PC-3 (cell line): Measurements from ENCODE around the gene MAPKAPK3. TPM values are rescaled to one million over a fixed set of nuclear protein-coding genes. Genes with fewer than 3 reads are reported as not detected.
A peak's percentile ranks its signal among the peaks of the same experiment; 100 is the strongest.

Experiments
- ATAC-seq: fragments of 200-7000 bp; cut with Tn5 transposase; 2 replicates; pipeline ENCODE4 v1.9.1; 2020; ENCODE audit warnings: mild to moderate bottlenecking, moderate library complexity
- BruUV-seq: library from RNA; stranded (reverse); fragments of 400-500 nt; replicated peaks from 2 replicates; lab custom pipeline; 2021; lab: Mats Ljungman, UMichigan
- CTCF ChIA-PET: fragments of 300-600 bp; sonication (Branson Sonifier 250); formaldehyde crosslinking; loops from one replicate; lab custom pipeline; 2022; ENCODE audit warnings: antibody characterized with exemption; lab: Charles Lee
- POLR2A ChIA-PET: fragments of 300-600 bp; sonication (Branson Sonifier 250); formaldehyde crosslinking; loops from one replicate; lab custom pipeline; 2022; ENCODE audit warnings: antibody characterized with exemption; ENCODE audit not compliant: unreplicated experiment; lab: Charles Lee
- DNase-seq: peaks from one replicate; pipeline ENCODE4 v3.0.0-alpha.2; 2015
- H2AFZ ChIP-seq: fragments of 300-600 bp; sonication (generic); 2 replicates; pipeline ENCODE4 v1.6.0; 2016; ENCODE audit warnings: antibody characterized with exemption, low read length
- H3F3A ChIP-seq: fragments of 300-600 bp; sonication (generic); one replicate; pipeline ENCODE4 v1.6.0; 2017; ENCODE audit warnings: antibody characterized with exemption, low read length, control low read depth, mild to moderate bottlenecking; ENCODE audit not compliant: unreplicated experiment
- H3K27ac ChIP-seq: fragments of 300-600 bp; sonication (generic); 2 replicates; pipeline ENCODE4 v1.5.1; 2016; ENCODE audit warnings: mild to moderate bottlenecking, low read length
- H3K27me3 ChIP-seq: fragments of 300-600 bp; sonication (generic); 2 replicates; pipeline ENCODE4 v1.6.1; 2016; ENCODE audit warnings: low read length, mixed read lengths
- H3K36me3 ChIP-seq: fragments of 300-600 bp; sonication (generic); 2 replicates; pipeline ENCODE4 v1.6.1; 2016; ENCODE audit warnings: low read depth, mixed run types, low read length, mixed read lengths
- H3K4me1 ChIP-seq: fragments of 300-600 bp; sonication (generic); 2 replicates; pipeline ENCODE4 v1.5.1; 2016; ENCODE audit warnings: low read length; ENCODE audit not compliant: insufficient read depth
- H3K4me2 ChIP-seq: fragments of 300-600 bp; sonication (generic); 2 replicates; pipeline ENCODE4 v1.6.0; 2016; ENCODE audit warnings: low read length
- H3K4me3 ChIP-seq: fragments of 300-600 bp; sonication (generic); 2 replicates; pipeline ENCODE4 v1.5.1; 2016; ENCODE audit warnings: mild to moderate bottlenecking, low read length, mixed read lengths
- H3K79me2 ChIP-seq: fragments of 300-600 bp; sonication (generic); 2 replicates; pipeline ENCODE4 v1.6.1; 2017; ENCODE audit warnings: low read length, mixed read lengths
- H3K9ac ChIP-seq: fragments of 300-600 bp; sonication (generic); 2 replicates; pipeline ENCODE4 v1.6.0; 2016; ENCODE audit warnings: mild to moderate bottlenecking, low read length
- H3K9me2 ChIP-seq: fragments of 300-600 bp; sonication (generic); replicated peaks from 2 replicates; pipeline ENCODE4 v1.6.1; 2016; ENCODE audit warnings: mixed run types, low read length, mixed read lengths
- H3K9me3 ChIP-seq: fragments of 300-600 bp; sonication (generic); 2 replicates; pipeline ENCODE4 v1.6.1; 2016; ENCODE audit warnings: low read length, mixed read lengths
- H4K20me1 ChIP-seq: fragments of 300-600 bp; sonication (generic); 2 replicates; pipeline ENCODE4 v1.6.1; 2016; ENCODE audit warnings: low read length, mixed read lengths
- CTCF ChIP-seq: fragments of 300-600 bp; sonication (generic); conservative IDR thresholded peaks from 2 replicates; pipeline ENCODE4 v1.5.1; 2017; ENCODE audit warnings: antibody characterized with exemption, low read depth, mild to moderate bottlenecking, low read length
- EZH2 ChIP-seq: fragments of 300-600 bp; sonication (generic); IDR thresholded peaks from one replicate; pipeline ENCODE4 v1.6.1; 2017; ENCODE audit warnings: antibody characterized with exemption, mild to moderate bottlenecking, low read length; ENCODE audit not compliant: unreplicated experiment
- EZH2phosphoT487 ChIP-seq: fragments of 300-600 bp; sonication (generic); IDR thresholded peaks from 2 replicates; pipeline ENCODE4 v1.6.1; 2018; ENCODE audit warnings: mild to moderate bottlenecking, antibody characterized with exemption, low read length, borderline replicate concordance
- intact Hi-C: fragments of 100-400 bp; cut with micrococcal nuclease; formaldehyde crosslinking; loops from 2 replicates; pipeline ENCODE4 v1.9.0; 2023
- total RNA-seq: library from RNA; depleted of rRNA; stranded (reverse); fragments of >200 nt; gene quantifications from 2 replicates; pipeline ENCODE4 v1.2.3, GENCODE V29; 2014

MAPKAPK3 gene
- total RNA-seq, 1 experiment from 2014 or later, result 142 TPM

- Histone ChIP-seq H2AFZ (peak overlapping the region; percentile 99), H3K4me3 (peak overlapping the region; percentile 78), H4K20me1 (no peaks in the 10 kb centered on the region), H3K9ac (no peak overlapping the region), H3K79me2 (peaks cover 46% of the 10 kb centered on the region), H3K9me2 (no peaks in the 10 kb centered on the region), H3K4me2 (peak overlapping the region; percentile 97), H3F3A (peaks cover 4% of the 10 kb centered on the region), H3K9me3 (no peaks in the 10 kb centered on the region), H3K27ac (0 out of 2 replicates have a peak overlapping the region, but pooled peaks have one; percentile 4), H3K36me3 (peaks cover 2% of the 10 kb centered on the region; the same call in 1 of the 2 replicates), H3K4me1 (peaks cover 52% of the 10 kb centered on the region), H3K27me3 (no peaks in the 10 kb centered on the region)
- ATAC-seq (peak; percentile 55), DNase-seq (peak; percentile 94)
- intact Hi-C loops, result loop anchor here (1.0 to 5.0 kb wide), 8 partner anchors 36 to 769 kb away; partner anchors contain the start of genes DOCK3 and MANF
- CTCF ChIA-PET, result interaction anchor here (0.5 to 1.7 kb wide), 8 partner anchors 11 to 755 kb away, joined by 3 to 40 read pairs (median 6); partner anchors contain the start of gene DOCK3
- POLR2A ChIA-PET, result interaction anchor here (0.5 kb wide), 1 partner anchor 768 kb away, joined by 6 read pairs; the partner anchor contains the start of gene MANF
- TF ChIP-seq EZH2 (no peak), EZH2phosphoT487 (no peak), CTCF (no peak)
- no TSS peak for BruUV-seq
Observed at GRCh38 chr3:50616770-50617095, 218 bp upstream of the MAPKAPK3 start.

GRCh38 chr3:50617911-50618481, 1.0 kb downstream of the MAPKAPK3 start:
- H2AFZ ChIP-seq, result peak overlapping the region; percentile 93
- TF ChIP-seq EZH2phosphoT487 (no peak), EZH2 (no peak), CTCF (no peak)
- H3K27me3 ChIP-seq, result no peaks in the 10 kb centered on the region
- H3K4me1 ChIP-seq, result peaks cover 50% of the 10 kb centered on the region
- ChIA-PET POLR2A (no interaction called here), CTCF (interaction anchor here (0.7 to 1.6 kb wide), 2 partner anchors 34 to 54 kb away, joined by 3 to 5 read pairs; no protein-coding TSS in a partner anchor)
- H3F3A ChIP-seq, result peaks cover 4% of the 10 kb centered on the region
- peaks cover 14% of the 10 kb centered on the region; the same call in 1 of the 2 replicates for H3K36me3 ChIP-seq
- TSS peak; percentile 54 for BruUV-seq
- H3K9ac ChIP-seq, result peak overlapping the region; percentile 94
- H3K4me2 ChIP-seq, result peak overlapping the region; percentile 93
- H3K9me2 ChIP-seq, result no peaks in the 10 kb centered on the region
- intact Hi-C loops, result loop anchor here (5.0 kb wide), 1 partner anchor 54 kb away; the partner anchor contains the start of gene DOCK3
- no peaks in the 10 kb centered on the region for H3K9me3 ChIP-seq
- peak overlapping the region; percentile 75 for H3K4me3 ChIP-seq
- H3K79me2 ChIP-seq, result peaks cover 59% of the 10 kb centered on the region
- ATAC-seq (no peak), DNase-seq (no peak)
- H3K27ac ChIP-seq, result no peak overlapping the region
- no peaks in the 10 kb centered on the region for H4K20me1 ChIP-seq

- Histone ChIP-seq H3K4me3 (peak overlapping the region; percentile 9; the same call in 1 of the 2 replicates), H3K27ac (peak overlapping the region; percentile 65), H3K79me2 (peaks cover 83% of the 10 kb centered on the region), H3K27me3 (no peaks in the 10 kb centered on the region), H3K9me2 (no peaks in the 10 kb centered on the region), H3K4me1 (peaks cover 75% of the 10 kb centered on the region), H4K20me1 (no peaks in the 10 kb centered on the region), H2AFZ (no peak overlapping the region), H3K36me3 (peaks cover 17% of the 10 kb centered on the region; the same call in 1 of the 2 replicates), H3K9ac (no peak overlapping the region), H3K9me3 (no peaks in the 10 kb centered on the region), H3F3A (peaks cover 4% of the 10 kb centered on the region), H3K4me2 (peak overlapping the region; percentile 93)
- CTCF ChIA-PET, result no interaction called here
- peak; percentile 28 for DNase-seq
- peak; percentile 1; the same call in 1 of the 2 replicates for ATAC-seq
- BruUV-seq, result no TSS peak
- POLR2A ChIA-PET, result no interaction called here
- intact Hi-C loops, result loop anchor here (5.0 kb wide), 1 partner anchor 352 kb away; no protein-coding TSS in a partner anchor
- no peak for TF ChIP-seq CTCF
- TF ChIP-seq EZH2phosphoT487, result no peak
- TF ChIP-seq EZH2, result no peak
Observed at GRCh38 chr3:50620420-50620819, 3.5 kb downstream of the MAPKAPK3 start.
